ENCODE measurements around the gene IL32.

DNA sequence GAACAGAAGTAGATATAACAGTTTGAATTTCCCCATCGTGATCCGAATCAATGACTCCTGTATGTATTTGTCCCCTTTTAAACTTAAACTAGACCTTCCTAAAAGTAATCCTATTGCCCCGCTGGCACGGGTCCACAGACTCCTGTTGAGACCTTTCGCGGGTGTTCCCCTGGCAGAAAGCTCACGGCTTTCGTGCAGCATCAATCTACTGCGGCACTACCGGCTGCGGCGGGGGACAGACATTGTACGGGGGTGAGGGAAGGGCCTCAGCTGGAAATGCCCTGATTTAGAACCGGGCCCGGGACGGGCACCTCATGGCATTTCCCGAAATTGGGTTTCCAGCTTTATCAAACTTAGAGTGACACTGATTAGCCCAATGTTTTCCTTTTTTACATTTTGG lies 14.6 kb downstream of the IL32 start:
- TF ChIP-seq, protein P1, sequence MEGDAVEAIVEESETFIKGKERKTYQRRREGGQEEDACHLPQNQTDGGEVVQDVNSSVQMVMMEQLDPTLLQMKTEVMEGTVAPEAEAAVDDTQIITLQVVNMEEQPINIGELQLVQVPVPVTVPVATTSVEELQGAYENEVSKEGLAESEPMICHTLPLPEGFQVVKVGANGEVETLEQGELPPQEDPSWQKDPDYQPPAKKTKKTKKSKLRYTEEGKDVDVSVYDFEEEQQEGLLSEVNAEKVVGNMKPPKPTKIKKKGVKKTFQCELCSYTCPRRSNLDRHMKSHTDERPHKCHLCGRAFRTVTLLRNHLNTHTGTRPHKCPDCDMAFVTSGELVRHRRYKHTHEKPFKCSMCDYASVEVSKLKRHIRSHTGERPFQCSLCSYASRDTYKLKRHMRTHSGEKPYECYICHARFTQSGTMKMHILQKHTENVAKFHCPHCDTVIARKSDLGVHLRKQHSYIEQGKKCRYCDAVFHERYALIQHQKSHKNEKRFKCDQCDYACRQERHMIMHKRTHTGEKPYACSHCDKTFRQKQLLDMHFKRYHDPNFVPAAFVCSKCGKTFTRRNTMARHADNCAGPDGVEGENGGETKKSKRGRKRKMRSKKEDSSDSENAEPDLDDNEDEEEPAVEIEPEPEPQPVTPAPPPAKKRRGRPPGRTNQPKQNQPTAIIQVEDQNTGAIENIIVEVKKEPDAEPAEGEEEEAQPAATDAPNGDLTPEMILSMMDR (IDR thresholded peaks at IDR 0.05): no peak
- TF ChIP-seq POLR2AphosphoS5 (IDR thresholded peaks at IDR 0.05) (no peak), POLR2A (IDR thresholded peaks at IDR 0.05) (no peak), EP300 (IDR thresholded peaks at IDR 0.05; ENCODE audit: low read depth) (no peak)
